Neural progenitor cell (in vitro differentiated cells): Measurements from ENCODE around the gene MSH2. TPM values are rescaled to one million over a fixed set of nuclear protein-coding genes. Genes with fewer than 3 reads are reported as not detected.

Experiments
- DNase-seq: peaks from one replicate; pipeline ENCODE4 v3.0.0-alpha.2; 2016; ENCODE audit warnings: low spot score
- H2AFZ ChIP-seq: fragments of 200-600 bp; sonication (generic); replicated peaks from 2 replicates; pipeline ENCODE4 v1.6.1; 2016; ENCODE audit warnings: antibody characterized with exemption
- H3F3A ChIP-seq: fragments of 200-600 bp; sonication (generic); 2 replicates; pipeline ENCODE4 v1.6.1; 2016; ENCODE audit warnings: antibody characterized with exemption, low read depth
- H3K27ac ChIP-seq: fragments of 200-600 bp; sonication (generic); 2 replicates; pipeline ENCODE4 v1.5.1; 2016; ENCODE audit warnings: mild to moderate bottlenecking
- H3K27me3 ChIP-seq: fragments of 200-600 bp; sonication (generic); 2 replicates; pipeline ENCODE4 v1.6.1; 2016; ENCODE audit warnings: mild to moderate bottlenecking, moderate library complexity
- H3K36me3 ChIP-seq: fragments of 200-600 bp; sonication (generic); 2 replicates; pipeline ENCODE4 v1.5.1; 2016
- H3K4me1 ChIP-seq: fragments of 200-600 bp; sonication (generic); 2 replicates; pipeline ENCODE4 v1.6.1; 2016; ENCODE audit warnings: mixed run types
- H3K4me2 ChIP-seq: fragments of 200-600 bp; sonication (generic); 2 replicates; pipeline ENCODE4 v1.6.1; 2016
- H3K4me3 ChIP-seq: fragments of 200-600 bp; sonication (generic); 2 replicates; pipeline ENCODE4 v1.5.1; 2016
- H3K79me2 ChIP-seq: fragments of 200-600 bp; sonication (generic); 2 replicates; pipeline ENCODE4 v1.6.1; 2016; ENCODE audit warnings: low read depth
- H3K9ac ChIP-seq: fragments of 200-600 bp; sonication (generic); 2 replicates; pipeline ENCODE4 v1.6.1; 2016
- H3K9me3 ChIP-seq: fragments of 200-600 bp; sonication (generic); 2 replicates; pipeline ENCODE4 v1.5.1; 2016; ENCODE audit warnings: low read depth
- H4K20me1 ChIP-seq: fragments of 200-600 bp; sonication (generic); 2 replicates; pipeline ENCODE4 v1.6.1; 2016; ENCODE audit warnings: low read depth
- H3K27ac Mint-ChIP-seq: 3 replicates; pipeline ENCODE4 v1.8.0; 2021; ENCODE audit warnings: mixed read lengths
- H3K27me3 Mint-ChIP-seq: 2 replicates; pipeline ENCODE4 v1.8.0; 2022; ENCODE audit warnings: low read depth, mild to moderate bottlenecking, inconsistent platforms, moderate library complexity, mixed read lengths; ENCODE audit not compliant: insufficient read depth
- H3K36me3 Mint-ChIP-seq: 3 replicates; pipeline ENCODE4 v1.8.0; 2021; ENCODE audit warnings: mixed read lengths
- H3K4me1 Mint-ChIP-seq: 3 replicates; pipeline ENCODE4 v1.8.0; 2021; ENCODE audit warnings: mixed read lengths
- H3K4me3 Mint-ChIP-seq: 3 replicates; pipeline ENCODE4 v1.8.0; 2021; ENCODE audit warnings: mild to moderate bottlenecking, moderate library complexity, mixed read lengths
- H3K9me3 Mint-ChIP-seq: 3 replicates; pipeline ENCODE4 v1.8.0; 2020; ENCODE audit warnings: mixed read lengths
- CTCF ChIP-seq: fragments of 200-600 bp; sonication (generic); IDR thresholded peaks from 2 replicates; pipeline ENCODE4 v1.5.1; 2017; ENCODE audit warnings: antibody characterized with exemption, mild to moderate bottlenecking
- EZH2 ChIP-seq: fragments of 200-600 bp; sonication (generic); IDR thresholded peaks from 2 replicates; pipeline ENCODE4 v1.6.1; 2017; ENCODE audit warnings: antibody characterized with exemption, mild to moderate bottlenecking, moderate library complexity
- EZH2phosphoT487 ChIP-seq: fragments of 200-600 bp; sonication (generic); IDR thresholded peaks from 2 replicates; pipeline ENCODE4 v1.6.1; 2017; ENCODE audit warnings: antibody characterized with exemption
- total RNA-seq: library from RNA; depleted of rRNA; stranded (reverse); fragments of >200 nt; gene quantifications from 2 replicates; pipeline ENCODE4 v1.2.3, GENCODE V29; 2015; ENCODE audit warnings: low replicate concordance

Gene MSH2
- total RNA-seq, 1 donor from 2014 or later: 134 TPM

- Histone ChIP-seq H3K4me1 (peaks cover 37% of the 10 kb centered on the region), H3K4me3 (no peak overlapping the region), H3K4me2 (no peak overlapping the region), H4K20me1 (no peaks in the 10 kb centered on the region), H2AFZ (no peak overlapping the region), H3K9me3 (no peaks in the 10 kb centered on the region), H3K27me3 (no peaks in the 10 kb centered on the region), H3K27ac (no peak overlapping the region), H3K36me3 (no peaks in the 10 kb centered on the region), H3F3A (peaks cover 3% of the 10 kb centered on the region), H3K79me2 (no peaks in the 10 kb centered on the region), H3K9ac (no peak overlapping the region)
- DNase-seq: no peak
- Mint-ChIP-seq H3K27ac (peak overlapping the region; percentile 54), H3K9me3 (no peaks in the 10 kb centered on the region), H3K36me3 (peaks cover 7% of the 10 kb centered on the region), H3K27me3 (peaks cover 2% of the 10 kb centered on the region), H3K4me3 (no peak overlapping the region), H3K4me1 (peaks cover 30% of the 10 kb centered on the region)
- TF ChIP-seq EZH2: no peak
- TF ChIP-seq CTCF: no peak
- TF ChIP-seq EZH2phosphoT487: no peak
Measured at GRCh38 chr2:47516360-47517104, 113.6 kb downstream of the MSH2 start.

- Histone ChIP-seq H2AFZ (no peak overlapping the region), H4K20me1 (no peaks in the 10 kb centered on the region), H3K9me3 (no peaks in the 10 kb centered on the region), H3K27me3 (no peaks in the 10 kb centered on the region), H3K4me2 (no peak overlapping the region), H3K79me2 (no peaks in the 10 kb centered on the region), H3F3A (peaks cover 3% of the 10 kb centered on the region), H3K4me1 (peaks cover 37% of the 10 kb centered on the region), H3K36me3 (no peaks in the 10 kb centered on the region), H3K4me3 (no peak overlapping the region), H3K9ac (no peak overlapping the region), H3K27ac (no peak overlapping the region)
- no peak for TF ChIP-seq EZH2phosphoT487
- no peak for TF ChIP-seq CTCF
- TF ChIP-seq EZH2: no peak
- Mint-ChIP-seq H3K27me3 (peaks cover 2% of the 10 kb centered on the region), H3K36me3 (peaks cover 6% of the 10 kb centered on the region), H3K4me3 (no peak overlapping the region), H3K9me3 (no peaks in the 10 kb centered on the region), H3K4me1 (peaks cover 29% of the 10 kb centered on the region), H3K27ac (no peak overlapping the region)
- no peak for DNase-seq
Measured at GRCh38 chr2:47518497-47519146, 115.7 kb downstream of the MSH2 start.

GRCh38 chr2:47519147-47519537, 116.2 kb downstream of the MSH2 start:
- Histone ChIP-seq H3K4me3 (no peak overlapping the region), H3K79me2 (no peaks in the 10 kb centered on the region), H3K4me2 (peak overlapping the region; percentile 65), H2AFZ (no peak overlapping the region), H3K36me3 (no peaks in the 10 kb centered on the region), H4K20me1 (no peaks in the 10 kb centered on the region), H3F3A (peaks cover 3% of the 10 kb centered on the region), H3K9ac (no peak overlapping the region), H3K27ac (no peak overlapping the region), H3K4me1 (peaks cover 37% of the 10 kb centered on the region), H3K9me3 (no peaks in the 10 kb centered on the region), H3K27me3 (no peaks in the 10 kb centered on the region)
- no peak overlapping the region for H3K27ac Mint-ChIP-seq
- H3K9me3 Mint-ChIP-seq: no peaks in the 10 kb centered on the region
- H3K4me1 Mint-ChIP-seq: peaks cover 25% of the 10 kb centered on the region
- no peak overlapping the region for H3K4me3 Mint-ChIP-seq
- no peak for DNase-seq
- H3K36me3 Mint-ChIP-seq: peaks cover 2% of the 10 kb centered on the region
- no peak for TF ChIP-seq EZH2
- TF ChIP-seq EZH2phosphoT487: no peak
- no peak for TF ChIP-seq CTCF
- H3K27me3 Mint-ChIP-seq: peaks cover 2% of the 10 kb centered on the region
